Thyroid gland (tissue), 4 donors: Measurements from ENCODE around the gene WLS. TPM values are rescaled to one million over a fixed set of nuclear protein-coding genes. Genes with fewer than 3 reads are reported as not detected.

Experiments
- DNase-seq, 2 donors: peaks; one replicate each; pipeline ENCODE4 v3.0.0-alpha.2; 2019
- H3K27ac ChIP-seq, 3 donors: fragments of 200-600 bp; sonication (generic); 1 replicate in 2 of 3; 2 replicates in 1 of 3; pipeline ENCODE4 v1.5.1; 2016 to 2019; ENCODE audit warnings: mild to moderate bottlenecking in 1 of 3, moderate library complexity in 1 of 3
- H3K27me3 ChIP-seq: fragments of 200-600 bp; sonication (generic); one replicate; pipeline ENCODE4 v1.5.1; 2019
- H3K36me3 ChIP-seq, 2 donors: fragments of 200-600 bp; sonication (generic); one replicate each; pipeline ENCODE4 v1.5.1; 2016 to 2019
- H3K4me1 ChIP-seq, 2 donors: fragments of 200-600 bp; sonication (generic); one replicate each; pipeline ENCODE4 v1.5.1; 2017 to 2019
- H3K4me3 ChIP-seq, 3 donors: fragments of 200-600 bp; sonication (generic); replicated peaks in 1 of 3; 1 replicate in 2 of 3; 2 replicates in 1 of 3; pipeline ENCODE4 v1.5.1; 2016; ENCODE audit warnings: mild to moderate bottlenecking in 1 of 3
- H3K9me3 ChIP-seq: fragments of 200-600 bp; sonication (generic); one replicate; pipeline ENCODE4 v1.5.1; 2017
- POLR2A ChIP-seq, 2 donors: fragments of 450-650 bp; IDR thresholded peaks; one replicate each; pipeline ENCODE4 v1.6.1; 2017; ENCODE audit warnings: antibody characterized with exemption in 2 of 2, mild to moderate bottlenecking in 2 of 2, moderate library complexity in 1 of 2
- WGBS, 2 donors: methylation state at CpG; one replicate each; pipeline ENCODE4 v1.1.5; 2017; 5-methylcytosine and 5-hydroxymethylcytosine counted together
- intact Hi-C: fragments of 100-400 bp; cut with DNase I; formaldehyde crosslinking; loops from one replicate; pipeline ENCODE4 v1.15.1; 2023
- total RNA-seq, 4 donors: library from RNA; depleted of rRNA; stranded (reverse); fragments of >200 nt; gene quantifications; one replicate each; pipeline ENCODE4 v1.2.3, GENCODE V29; 2016
- TF ChIP-seq, protein P1 (sequence below), 6 experiments: fragments of 200-600 bp in 3 of 6; fragments of 450-650 bp in 3 of 6; sonication (generic) in 3 of 6; IDR thresholded peaks; one replicate each; pipeline ENCODE4 v1.5.1; 2016 to 2019; ENCODE audit warnings: antibody characterized with exemption in 6 of 6, mild to moderate bottlenecking in 2 of 6, inconsistent platforms in 1 of 6, moderate library complexity in 1 of 6

The WLS gene
- total RNA-seq, 4 donors from 2014 or later: 20.0 to 52.7 (median 46.7) TPM

DNA sequence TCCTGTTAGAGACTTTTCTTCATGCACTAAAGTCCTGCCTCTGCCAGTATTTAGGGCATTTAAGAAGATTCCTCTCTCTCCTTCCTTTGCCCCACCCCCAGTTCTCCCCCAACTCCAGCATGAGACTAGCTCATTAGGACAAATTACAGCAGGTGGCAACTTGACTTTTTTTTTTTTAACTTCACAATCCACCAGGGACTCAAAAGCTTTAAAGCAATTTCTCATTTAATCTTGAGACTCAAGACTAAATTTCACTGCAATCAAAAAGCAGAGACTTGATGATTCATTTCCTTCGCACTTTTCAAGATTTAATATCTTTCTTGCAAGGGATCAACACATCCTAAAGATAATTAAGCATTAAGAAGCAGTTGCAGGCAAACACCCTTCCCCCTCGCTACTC is 74.9 kb downstream of the WLS start:
- intact Hi-C loops: no loop called here
- 95 to 98% methylated on average over 2 of the region's 2 CpGs for whole genome bisulfite sequencing, 2 donors
- peaks cover 4 to 5% of the 10 kb centered on the region in 2 donors for H3K4me1 ChIP-seq
- no peak overlapping the region for H3K27ac ChIP-seq
- no peak for DNase-seq
- no peaks in the 10 kb centered on the region for H3K36me3 ChIP-seq
- no peaks in the 10 kb centered on the region for H3K27me3 ChIP-seq
- TF ChIP-seq, protein P1, sequence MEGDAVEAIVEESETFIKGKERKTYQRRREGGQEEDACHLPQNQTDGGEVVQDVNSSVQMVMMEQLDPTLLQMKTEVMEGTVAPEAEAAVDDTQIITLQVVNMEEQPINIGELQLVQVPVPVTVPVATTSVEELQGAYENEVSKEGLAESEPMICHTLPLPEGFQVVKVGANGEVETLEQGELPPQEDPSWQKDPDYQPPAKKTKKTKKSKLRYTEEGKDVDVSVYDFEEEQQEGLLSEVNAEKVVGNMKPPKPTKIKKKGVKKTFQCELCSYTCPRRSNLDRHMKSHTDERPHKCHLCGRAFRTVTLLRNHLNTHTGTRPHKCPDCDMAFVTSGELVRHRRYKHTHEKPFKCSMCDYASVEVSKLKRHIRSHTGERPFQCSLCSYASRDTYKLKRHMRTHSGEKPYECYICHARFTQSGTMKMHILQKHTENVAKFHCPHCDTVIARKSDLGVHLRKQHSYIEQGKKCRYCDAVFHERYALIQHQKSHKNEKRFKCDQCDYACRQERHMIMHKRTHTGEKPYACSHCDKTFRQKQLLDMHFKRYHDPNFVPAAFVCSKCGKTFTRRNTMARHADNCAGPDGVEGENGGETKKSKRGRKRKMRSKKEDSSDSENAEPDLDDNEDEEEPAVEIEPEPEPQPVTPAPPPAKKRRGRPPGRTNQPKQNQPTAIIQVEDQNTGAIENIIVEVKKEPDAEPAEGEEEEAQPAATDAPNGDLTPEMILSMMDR (IDR thresholded peaks at IDR 0.05): no peak
- no peak for TF ChIP-seq POLR2A (IDR thresholded peaks at IDR 0.05)
- H3K9me3 ChIP-seq: no peaks in the 10 kb centered on the region
- H3K4me3 ChIP-seq: no peak overlapping the region

DNA sequence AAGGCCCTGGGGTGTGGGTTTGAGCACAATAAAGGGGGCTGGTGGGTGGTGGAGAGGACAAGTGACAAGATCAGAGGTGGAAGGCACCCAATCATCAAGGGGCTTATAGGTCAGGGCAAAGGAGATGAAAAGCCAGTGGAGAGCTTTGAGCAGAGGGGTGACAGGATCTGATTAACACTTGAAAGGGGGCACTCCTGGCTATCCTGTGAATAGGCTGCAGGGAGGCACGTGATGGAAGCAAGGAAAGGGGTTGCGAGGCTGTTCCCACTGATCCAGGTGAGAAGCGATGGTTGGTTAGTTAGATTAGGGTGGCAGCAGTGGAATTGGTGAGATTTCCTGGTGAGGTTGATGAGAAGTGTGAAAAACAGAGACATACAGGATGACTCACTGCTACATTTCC is 80.6 kb downstream of the WLS start:
- no peak for TF ChIP-seq POLR2A (IDR thresholded peaks at IDR 0.05)
- TF ChIP-seq, protein P1 (IDR thresholded peaks at IDR 0.05): no peak
- H3K36me3 ChIP-seq: peaks cover 3 to 16% of the 10 kb centered on the region in 2 donors

DNA sequence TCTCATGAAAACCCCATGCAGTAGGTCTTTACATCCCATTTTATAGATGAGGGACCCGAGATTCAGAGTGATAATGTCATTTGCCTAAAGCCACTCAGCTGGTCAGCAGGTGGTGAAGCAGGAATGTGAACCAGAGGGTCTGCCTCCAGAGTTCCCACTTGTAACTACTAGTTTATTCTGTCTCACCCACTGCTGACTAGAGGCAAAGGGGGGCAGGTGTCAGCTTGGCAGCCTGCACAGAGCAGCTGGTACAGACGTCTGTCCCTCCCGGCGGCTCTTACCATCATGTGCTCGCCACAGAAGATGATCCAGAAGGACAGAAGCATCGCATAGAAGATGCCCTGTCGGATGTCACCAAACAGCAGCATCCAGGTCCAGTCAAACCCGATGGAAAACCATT is 82.4 kb downstream of the WLS start:
- 85 to 89% methylated on average over 8 of the region's 8 CpGs for WGBS, 2 donors
- DNase-seq: no peak
- Histone ChIP-seq H3K36me3 (peaks cover 3 to 16% of the 10 kb centered on the region in 2 donors), H3K27ac (no peak overlapping the region), H3K27me3 (no peaks in the 10 kb centered on the region), H3K9me3 (no peaks in the 10 kb centered on the region), H3K4me1 (peaks cover 4 to 12% of the 10 kb centered on the region in 2 donors), H3K4me3 (no peak overlapping the region)
- TF ChIP-seq, protein P1 (IDR thresholded peaks at IDR 0.05): no peak
- no peak for TF ChIP-seq POLR2A (IDR thresholded peaks at IDR 0.05)
- intact Hi-C loops: no loop called here

More for the DNA sequence above, 80.6 kb downstream of the WLS start:
- H3K9me3 ChIP-seq: no peaks in the 10 kb centered on the region
- H3K4me3 ChIP-seq: no peak overlapping the region
- intact Hi-C loops: no loop called here
- 86 to 91% methylated on average over 3 of the region's 3 CpGs for WGBS, 2 donors
- no peaks in the 10 kb centered on the region for H3K27me3 ChIP-seq
- DNase-seq: no peak
- H3K4me1 ChIP-seq: no peaks in the 10 kb centered on the region
- no peak overlapping the region for H3K27ac ChIP-seq

DNA sequence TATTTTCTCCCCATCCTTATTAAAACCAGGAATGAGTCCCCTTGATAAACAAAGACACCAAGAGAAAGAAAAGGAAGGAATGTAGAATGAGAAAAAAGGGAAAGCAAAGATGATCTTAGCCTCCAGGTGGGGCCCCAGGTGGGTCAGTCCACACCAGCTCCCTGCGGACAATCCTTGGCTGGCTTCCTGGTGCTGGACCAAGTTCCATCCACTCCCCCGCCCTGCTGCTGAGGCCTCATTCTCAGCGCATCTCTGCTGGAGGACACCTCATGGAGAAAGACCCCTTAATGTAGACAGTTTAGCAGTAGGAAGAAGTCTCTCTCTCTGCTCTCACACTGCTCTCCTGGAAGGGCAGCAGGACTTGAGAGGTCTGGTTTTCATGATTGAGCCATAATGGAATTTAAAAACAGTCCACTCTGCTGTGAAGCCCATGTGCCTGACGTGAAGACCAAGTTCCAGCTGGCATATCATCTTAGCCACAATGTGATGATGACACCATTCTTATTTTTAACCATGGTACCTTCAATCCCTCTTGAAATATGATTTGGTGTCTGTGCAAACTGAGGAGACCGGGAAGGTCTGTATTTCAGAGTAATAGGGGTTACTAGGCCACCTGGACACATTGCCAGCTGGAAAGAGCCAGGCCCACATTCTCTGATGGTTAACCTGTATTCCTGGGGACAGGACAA is 83.1 kb downstream of the WLS start:
- H3K36me3 ChIP-seq: peaks cover 3 to 16% of the 10 kb centered on the region in 2 donors
- no peaks in the 10 kb centered on the region for H3K27me3 ChIP-seq
- 92 to 95% methylated on average over 5 of the region's 5 CpGs for WGBS, 2 donors
- H3K4me3 ChIP-seq: no peak overlapping the region
- H3K4me1 ChIP-seq: peaks cover 4 to 15% of the 10 kb centered on the region in 2 donors
- DNase-seq: no peak
- no peak for TF ChIP-seq POLR2A (IDR thresholded peaks at IDR 0.05)
- TF ChIP-seq, protein P1 (IDR thresholded peaks at IDR 0.05): no peak
- no peaks in the 10 kb centered on the region for H3K9me3 ChIP-seq
- no peak overlapping the region for H3K27ac ChIP-seq
- intact Hi-C loops: no loop called here

DNA sequence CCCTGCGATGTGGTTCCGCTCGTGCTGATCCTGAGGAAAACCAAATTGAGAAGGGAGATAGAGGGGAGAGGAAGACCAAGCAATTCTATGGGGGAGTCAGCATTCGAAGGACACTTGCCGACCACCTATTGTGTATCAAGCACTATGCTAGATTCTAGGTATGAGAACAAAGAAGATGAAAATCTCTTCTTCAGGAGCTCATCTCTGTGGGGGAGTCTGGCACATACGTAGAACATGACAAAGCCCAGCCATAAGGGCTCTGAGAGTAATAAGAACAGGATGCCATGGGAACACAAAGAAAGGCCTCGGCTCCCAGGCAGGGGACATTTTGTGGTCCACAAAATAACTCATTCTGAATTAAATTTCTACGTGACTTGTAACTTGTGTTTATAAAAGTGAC is 83.7 kb downstream of the WLS start:
- TF ChIP-seq, protein P1 (IDR thresholded peaks at IDR 0.05): no peak
- TF ChIP-seq POLR2A (IDR thresholded peaks at IDR 0.05): no peak
- Histone ChIP-seq H3K27ac (no peak overlapping the region), H3K27me3 (no peaks in the 10 kb centered on the region), H3K36me3 (peaks cover 3 to 16% of the 10 kb centered on the region in 2 donors), H3K4me3 (no peak overlapping the region), H3K4me1 (peaks cover 4 to 15% of the 10 kb centered on the region in 2 donors), H3K9me3 (no peaks in the 10 kb centered on the region)
- no peak for DNase-seq
- intact Hi-C loops: no loop called here
- WGBS, 2 donors: 95 to 97% methylated on average over 8 of the region's 8 CpGs
